ENCODE results near the gene DTNA.
A peak's percentile ranks its signal among the peaks of the same experiment; 100 is the strongest.

The DTNA gene

GRCh38 chr18:34818064-34818463 lies 108.0 kb downstream of the DTNA start:
- over 99% methylated on average over 5 of the region's 5 CpGs for WGBS
- H2AK5ac ChIP-seq (ENCODE audit: low read length, severe bottlenecking): no peak overlapping the region
- no peak overlapping the region for H2AFZ ChIP-seq (ENCODE audit: low read depth, low read length)

GRCh38 chr18:34820360-34821065 lies 110.4 kb downstream of the DTNA start:
- Histone ChIP-seq H3K4me1 (ENCODE audit: control insufficient read depth, insufficient read depth, low read depth, low read length) (no peaks in the 10 kb centered on the region), H3K36me3 (ENCODE audit: control insufficient read depth in 1 of 2, insufficient read depth in 2 of 2, low read depth in 1 of 2, low read length in 2 of 2) (peaks cover 0 to 84% of the 10 kb centered on the region in 2 experiments), H4K8ac (ENCODE audit: low read length) (no peak overlapping the region), H3K27ac (ENCODE audit: low read length, poor library complexity, severe bottlenecking) (no peak overlapping the region), H3K4me2 (ENCODE audit: low read length, poor library complexity, severe bottlenecking) (no peak overlapping the region), H3K4ac (ENCODE audit: low read depth in 1 of 2, low read length in 2 of 2) (no peak overlapping the region), H2BK5ac (ENCODE audit: low read depth, low read length, poor library complexity, severe bottlenecking) (no peak overlapping the region), H4K91ac (ENCODE audit: low read length) (no peak overlapping the region), H2BK15ac (ENCODE audit: low read depth, poor library complexity, severe bottlenecking) (no peak overlapping the region), H3K18ac (ENCODE audit: low read depth in 1 of 2, low read length in 2 of 2) (no peak overlapping the region), H3K9ac (ENCODE audit: low read length) (no peak overlapping the region), H3K14ac (ENCODE audit: low read length in 2 of 2) (no peak overlapping the region), H3K27me3 (ENCODE audit: control insufficient read depth in 1 of 2, insufficient read depth in 1 of 2, low read length in 2 of 2) (no peaks in the 10 kb centered on the region), H2AFZ (ENCODE audit: low read depth, low read length) (no peak overlapping the region), H3K4me3 (ENCODE audit: insufficient read depth in 1 of 2, low read depth in 1 of 2, low read length in 2 of 2) (no peak overlapping the region), H3K79me1 (replicated peaks; ENCODE audit: low read length, poor library complexity, severe bottlenecking) (no peaks in the 10 kb centered on the region), H2AK5ac (ENCODE audit: low read length, severe bottlenecking) (no peak overlapping the region), H2BK120ac (ENCODE audit: low read depth, low read length) (no peak overlapping the region), H3K9me3 (ENCODE audit: control insufficient read depth, low read length) (no peaks in the 10 kb centered on the region), H3K23ac (ENCODE audit: low read length in 2 of 2) (no peak overlapping the region), H2BK12ac (ENCODE audit: low read length in 2 of 2) (no peak overlapping the region)
- 91% methylated on average over 5 of the region's 7 CpGs for WGBS
- no peak for DNase-seq

More at GRCh38 chr18:34818064-34818463, 108.0 kb downstream of the DTNA start:
- H4K8ac ChIP-seq (ENCODE audit: low read length): no peak overlapping the region
- H3K4me3 ChIP-seq (ENCODE audit: insufficient read depth in 1 of 2, low read depth in 1 of 2, low read length in 2 of 2): no peak overlapping the region
- H3K9me3 ChIP-seq (ENCODE audit: control insufficient read depth, low read length): no peaks in the 10 kb centered on the region
- H3K18ac ChIP-seq (ENCODE audit: low read depth in 1 of 2, low read length in 2 of 2): no peak overlapping the region
- H3K4me2 ChIP-seq (ENCODE audit: low read length, poor library complexity, severe bottlenecking): no peak overlapping the region
- H2BK15ac ChIP-seq (ENCODE audit: low read depth, poor library complexity, severe bottlenecking): no peak overlapping the region
- no peaks in the 10 kb centered on the region for H3K79me1 ChIP-seq (replicated peaks; ENCODE audit: low read length, poor library complexity, severe bottlenecking)
- H3K36me3 ChIP-seq (ENCODE audit: control insufficient read depth in 1 of 2, insufficient read depth in 2 of 2, low read depth in 1 of 2, low read length in 2 of 2): peaks cover 0 to 76% of the 10 kb centered on the region in 2 experiments
- no peak overlapping the region for H2BK12ac ChIP-seq (ENCODE audit: low read length in 2 of 2)
- H3K4me1 ChIP-seq (ENCODE audit: control insufficient read depth, insufficient read depth, low read depth, low read length): no peaks in the 10 kb centered on the region
- H3K4ac ChIP-seq (ENCODE audit: low read depth in 1 of 2, low read length in 2 of 2): no peak overlapping the region
- H3K27me3 ChIP-seq (ENCODE audit: control insufficient read depth in 1 of 2, insufficient read depth in 1 of 2, low read length in 2 of 2): no peaks in the 10 kb centered on the region
- H4K91ac ChIP-seq (ENCODE audit: low read length): no peak overlapping the region
- DNase-seq: no peak
- H2BK120ac ChIP-seq (ENCODE audit: low read depth, low read length): no peak overlapping the region
- no peak overlapping the region for H3K9ac ChIP-seq (ENCODE audit: low read length)
- no peak overlapping the region for H3K23ac ChIP-seq (ENCODE audit: low read length in 2 of 2)
- H2BK5ac ChIP-seq (ENCODE audit: low read depth, low read length, poor library complexity, severe bottlenecking): no peak overlapping the region
- H3K14ac ChIP-seq (ENCODE audit: low read length in 2 of 2): no peak overlapping the region
- H3K27ac ChIP-seq (ENCODE audit: low read length, poor library complexity, severe bottlenecking): no peak overlapping the region

GRCh38 chr18:34821669-34822210 lies 111.6 kb downstream of the DTNA start:
- no peak overlapping the region for H2BK15ac ChIP-seq (ENCODE audit: low read depth, poor library complexity, severe bottlenecking)
- 68% methylated on average over 6 of the region's 6 CpGs for WGBS
- no peak overlapping the region for H2AFZ ChIP-seq (ENCODE audit: low read depth, low read length)
- H3K27ac ChIP-seq (ENCODE audit: low read length, poor library complexity, severe bottlenecking): no peak overlapping the region
- H2AK5ac ChIP-seq (ENCODE audit: low read length, severe bottlenecking): no peak overlapping the region
- H2BK5ac ChIP-seq (ENCODE audit: low read depth, low read length, poor library complexity, severe bottlenecking): no peak overlapping the region
- peak overlapping the region in 1 of 2 experiments; percentile 15 for H2BK12ac ChIP-seq (ENCODE audit: low read length in 2 of 2)
- H2BK120ac ChIP-seq (ENCODE audit: low read depth, low read length): no peak overlapping the region
- no peak overlapping the region for H3K4ac ChIP-seq (ENCODE audit: low read depth in 1 of 2, low read length in 2 of 2)
- H3K14ac ChIP-seq (ENCODE audit: low read length in 2 of 2): peak overlapping the region in 1 of 2 experiments; percentile 75
- H3K4me3 ChIP-seq (ENCODE audit: insufficient read depth in 1 of 2, low read depth in 1 of 2, low read length in 2 of 2): no peak overlapping the region
- no peak overlapping the region for H4K91ac ChIP-seq (ENCODE audit: low read length)
- no peaks in the 10 kb centered on the region for H3K9me3 ChIP-seq (ENCODE audit: control insufficient read depth, low read length)
- H3K18ac ChIP-seq (ENCODE audit: low read depth in 1 of 2, low read length in 2 of 2): peak overlapping the region in 1 of 2 experiments; percentile 66
- no peaks in the 10 kb centered on the region for H3K4me1 ChIP-seq (ENCODE audit: control insufficient read depth, insufficient read depth, low read depth, low read length)
- peak; percentile 58 for DNase-seq
- H4K8ac ChIP-seq (ENCODE audit: low read length): no peak overlapping the region
- no peak overlapping the region for H3K23ac ChIP-seq (ENCODE audit: low read length in 2 of 2)
- H3K9ac ChIP-seq (ENCODE audit: low read length): no peak overlapping the region
- H3K79me1 ChIP-seq (replicated peaks; ENCODE audit: low read length, poor library complexity, severe bottlenecking): no peaks in the 10 kb centered on the region
- peaks cover 0 to 87% of the 10 kb centered on the region in 2 experiments for H3K36me3 ChIP-seq (ENCODE audit: control insufficient read depth in 1 of 2, insufficient read depth in 2 of 2, low read depth in 1 of 2, low read length in 2 of 2)
- no peaks in the 10 kb centered on the region for H3K27me3 ChIP-seq (ENCODE audit: control insufficient read depth in 1 of 2, insufficient read depth in 1 of 2, low read length in 2 of 2)
- H3K4me2 ChIP-seq (ENCODE audit: low read length, poor library complexity, severe bottlenecking): no peak overlapping the region

DNA sequence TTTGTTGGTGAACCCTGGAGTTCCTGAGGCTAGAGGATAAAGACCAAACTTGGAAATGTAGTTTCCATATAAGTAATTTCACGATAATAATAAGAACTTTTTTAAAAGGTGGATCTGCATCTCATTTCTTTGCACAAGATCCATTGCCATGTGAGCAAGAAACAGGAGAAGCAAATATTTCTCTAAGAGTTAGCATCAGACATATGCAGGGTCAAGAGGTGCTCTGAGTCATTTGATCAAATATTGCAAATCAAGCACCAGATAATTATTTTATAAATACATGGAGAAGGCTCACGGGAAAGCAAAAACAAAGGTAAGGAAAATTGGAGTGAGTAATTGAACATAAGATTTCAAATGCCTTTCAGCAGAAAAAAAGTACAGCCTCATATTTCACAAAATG lies 118.0 kb downstream of the DTNA start:
- Histone ChIP-seq H2BK12ac (ENCODE audit: low read length in 2 of 2) (no peak overlapping the region), H2BK5ac (ENCODE audit: low read depth, low read length, poor library complexity, severe bottlenecking) (no peak overlapping the region), H3K4ac (ENCODE audit: low read depth in 1 of 2, low read length in 2 of 2) (no peak overlapping the region), H3K9ac (ENCODE audit: low read length) (no peak overlapping the region), H3K4me3 (ENCODE audit: insufficient read depth in 1 of 2, low read depth in 1 of 2, low read length in 2 of 2) (no peak overlapping the region), H4K8ac (ENCODE audit: low read length) (no peak overlapping the region), H3K9me3 (ENCODE audit: control insufficient read depth, low read length) (no peaks in the 10 kb centered on the region), H3K27ac (ENCODE audit: low read length, poor library complexity, severe bottlenecking) (no peak overlapping the region), H2AK5ac (ENCODE audit: low read length, severe bottlenecking) (no peak overlapping the region), H3K14ac (ENCODE audit: low read length in 2 of 2) (no peak overlapping the region), H3K4me2 (ENCODE audit: low read length, poor library complexity, severe bottlenecking) (no peak overlapping the region), H3K18ac (ENCODE audit: low read depth in 1 of 2, low read length in 2 of 2) (no peak overlapping the region), H2BK15ac (ENCODE audit: low read depth, poor library complexity, severe bottlenecking) (no peak overlapping the region), H3K4me1 (ENCODE audit: control insufficient read depth, insufficient read depth, low read depth, low read length) (no peaks in the 10 kb centered on the region), H4K91ac (ENCODE audit: low read length) (no peak overlapping the region), H3K79me1 (replicated peaks; ENCODE audit: low read length, poor library complexity, severe bottlenecking) (no peaks in the 10 kb centered on the region), H2BK120ac (ENCODE audit: low read depth, low read length) (no peak overlapping the region), H3K36me3 (ENCODE audit: control insufficient read depth in 1 of 2, insufficient read depth in 2 of 2, low read depth in 1 of 2, low read length in 2 of 2) (peaks cover 0 to 88% of the 10 kb centered on the region in 2 experiments), H3K27me3 (ENCODE audit: control insufficient read depth in 1 of 2, insufficient read depth in 1 of 2, low read length in 2 of 2) (no peaks in the 10 kb centered on the region), H2AFZ (ENCODE audit: low read depth, low read length) (no peak overlapping the region), H3K23ac (ENCODE audit: low read length in 2 of 2) (no peak overlapping the region)
- WGBS: no CpG with 5 or more reads among the region's 2 CpGs
- DNase-seq: no peak
